ENCODE results near the gene OR1I1.

- TF ChIP-seq CTCF (IDR thresholded peaks at IDR 0.05 in 4 of 5, conservative IDR thresholded peaks at IDR 0.05 in 1 of 5), result no peak
- TF ChIP-seq POLR2A (IDR thresholded peaks at IDR 0.05), result no peak
These were observed 31.4 kb upstream of the OR1I1 start for GRCh38 chr19:15050639-15051038.

All from gastrocnemius medialis (tissue), 4 donors.